T-helper 22 cell (primary cell): ENCODE data around the gene TBC1D20.
"Not testable (repeated sequence)": the region's sequence is repeated elsewhere in the genome, so short reads cannot be mapped to it uniquely, and the experiment has no call there.

Experiments
- DNase-seq: peaks from one replicate; pipeline ENCODE4 v3.0.0-alpha.2; 2020; ENCODE audit warnings: low read depth

The TBC1D20 gene

DNA sequence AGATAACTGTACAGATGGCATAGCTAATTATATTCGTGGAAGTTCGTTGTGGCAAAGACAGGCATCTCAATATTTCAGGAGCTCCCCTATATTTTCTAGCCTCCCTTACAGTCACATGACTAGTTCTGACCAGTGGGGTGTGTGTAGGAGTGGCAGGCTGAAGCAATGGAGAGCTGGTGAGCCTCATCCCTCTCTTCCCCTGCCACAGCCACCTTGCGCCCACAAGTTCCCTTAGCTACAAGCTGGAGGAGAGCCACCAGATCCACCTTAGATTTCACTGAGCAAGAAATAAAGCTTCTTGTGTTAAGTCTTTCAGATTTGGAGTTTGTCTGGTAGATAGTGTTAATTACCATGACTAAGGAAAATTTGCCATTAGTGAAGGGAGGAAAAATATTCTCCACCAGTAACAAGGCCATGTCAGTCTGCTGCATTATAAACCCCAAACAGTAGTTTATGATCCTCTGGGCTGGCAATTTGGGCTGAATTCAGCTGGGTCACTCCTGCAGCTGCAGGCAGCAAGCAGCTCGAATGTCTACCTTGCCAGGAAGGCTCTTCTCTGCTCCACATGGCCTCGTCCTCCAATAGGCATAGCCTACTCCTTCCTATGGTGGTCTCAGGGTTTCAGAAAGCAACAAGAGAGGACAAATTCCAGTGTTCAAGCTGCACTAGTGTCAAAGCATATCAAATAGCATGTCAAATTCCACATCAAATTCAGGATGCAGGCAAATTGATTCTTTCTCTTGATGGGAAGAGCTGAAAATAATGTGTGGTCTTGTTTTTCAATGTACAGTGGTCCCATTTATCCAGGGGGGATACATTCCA, 61.7 kb downstream of the TBC1D20 start:
- DNase-seq: no peak

DNA sequence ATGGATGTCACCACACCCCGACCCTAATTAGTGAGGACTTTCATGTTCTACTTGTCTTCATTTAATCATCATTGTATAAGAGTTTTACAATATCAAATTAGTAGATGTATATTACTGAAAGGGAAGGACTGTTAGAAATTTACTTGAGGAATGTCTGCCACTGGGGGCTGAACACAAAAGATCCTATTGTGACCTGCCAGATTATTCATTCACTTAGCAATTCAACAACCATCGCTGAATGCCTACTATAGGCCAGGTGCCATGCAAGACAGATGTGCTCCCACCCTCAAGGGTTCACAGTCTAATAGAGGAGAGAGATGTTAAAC, 62.2 kb downstream of the TBC1D20 start:
- DNase-seq: no peak

DNA sequence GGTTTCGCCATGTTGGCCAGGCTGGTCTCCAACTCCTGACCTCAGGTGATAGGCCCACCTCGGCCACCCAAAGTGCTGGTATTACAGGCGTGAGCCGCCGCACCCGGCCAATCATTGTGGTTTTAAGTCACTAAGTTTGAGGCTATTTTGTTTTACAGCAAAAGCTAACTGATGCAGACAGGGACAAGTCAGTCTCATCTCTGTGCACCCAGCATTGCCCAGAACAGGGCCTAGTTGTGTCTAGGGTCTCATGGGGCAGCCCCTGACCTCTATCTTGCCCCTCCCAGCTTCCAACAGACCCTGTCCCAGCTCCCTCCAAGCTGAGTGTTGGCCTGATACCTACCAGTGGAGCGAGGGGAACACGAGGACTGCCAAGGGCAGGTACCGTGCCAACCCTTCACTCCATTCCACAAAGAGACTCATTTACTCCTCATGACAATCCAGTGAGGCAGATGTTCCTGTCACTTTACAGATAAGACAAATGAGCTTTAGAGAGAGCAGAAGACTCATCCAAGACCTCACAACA, 63.1 kb downstream of the TBC1D20 start:
- no peak for DNase-seq

DNA sequence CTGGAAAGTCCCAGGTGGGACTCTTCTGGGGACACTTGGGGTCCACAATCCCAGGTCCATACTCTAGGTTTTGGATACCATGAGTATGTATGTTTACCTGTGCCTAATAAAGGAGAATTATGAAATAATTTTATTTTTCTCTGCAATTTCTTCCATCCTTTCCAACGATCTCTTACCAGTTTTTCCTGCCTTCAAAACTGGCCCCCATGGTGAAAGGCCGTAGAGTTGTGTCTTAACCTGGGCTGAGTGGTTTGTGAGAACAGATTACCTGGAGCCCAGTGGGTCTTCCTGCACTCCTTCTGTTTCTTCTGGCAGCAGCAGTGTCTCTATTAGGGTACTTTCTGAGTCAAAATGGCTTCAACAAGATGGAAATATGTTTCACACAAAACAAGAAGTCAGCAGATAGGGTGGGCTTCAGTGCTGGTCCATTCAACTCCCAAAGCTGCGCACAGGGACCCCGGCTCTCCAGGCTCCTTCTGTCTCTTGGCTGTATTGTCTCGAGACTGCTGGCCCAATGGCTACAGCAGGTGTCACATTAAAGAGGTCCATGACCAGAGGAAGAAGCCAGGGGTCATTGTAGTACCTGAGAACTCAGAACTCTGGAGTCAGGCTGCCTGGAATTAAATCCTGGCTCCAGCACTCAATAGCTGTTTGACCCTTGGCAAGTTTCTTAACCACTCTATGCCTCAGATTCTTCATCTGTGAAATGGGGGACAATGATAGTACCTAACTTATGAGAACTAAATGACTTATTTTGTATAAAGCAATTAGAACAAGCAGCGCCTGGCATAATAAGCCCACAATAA, 64.7 kb downstream of the TBC1D20 start:
- DNase-seq: no peak

DNA sequence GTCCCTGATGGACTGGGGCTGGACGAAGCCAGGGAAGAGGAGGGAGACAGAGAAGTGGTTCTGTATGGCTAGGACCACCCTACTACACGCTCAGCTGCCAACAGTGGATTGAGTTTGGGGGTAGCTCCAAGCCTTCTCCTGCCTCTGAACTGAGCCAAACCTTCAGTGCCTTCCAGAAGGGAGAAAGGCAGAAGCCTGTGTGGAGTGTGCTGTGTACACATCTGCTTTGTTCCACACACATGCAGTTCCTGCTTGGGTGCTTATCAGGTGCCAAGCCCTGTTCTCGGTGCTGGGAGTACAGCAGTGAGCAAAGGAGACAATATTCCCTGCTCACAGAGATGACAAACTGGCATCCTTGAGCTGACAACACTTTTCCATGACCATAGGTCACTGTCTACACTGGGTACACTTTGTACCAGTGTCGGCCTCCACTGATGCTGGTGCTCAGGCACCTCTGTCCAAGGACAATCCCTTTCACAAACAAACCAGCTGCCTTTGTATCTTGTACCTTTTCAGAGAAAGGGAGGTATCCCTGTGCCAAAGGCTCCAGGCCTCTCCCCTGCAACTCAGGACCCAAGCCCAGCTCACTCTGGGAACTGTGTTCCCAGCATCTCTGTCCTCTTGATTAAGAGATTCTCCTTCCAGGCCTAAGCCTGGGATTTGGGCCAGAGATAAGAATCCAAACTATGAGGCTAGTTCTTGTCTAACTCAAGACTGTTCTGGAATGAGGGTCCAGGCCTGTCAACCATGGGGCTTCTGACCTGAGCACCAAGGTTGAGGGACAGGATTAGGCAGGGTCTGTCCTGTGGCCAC, 65.5 kb downstream of the TBC1D20 start:
- no peak for DNase-seq

DNA sequence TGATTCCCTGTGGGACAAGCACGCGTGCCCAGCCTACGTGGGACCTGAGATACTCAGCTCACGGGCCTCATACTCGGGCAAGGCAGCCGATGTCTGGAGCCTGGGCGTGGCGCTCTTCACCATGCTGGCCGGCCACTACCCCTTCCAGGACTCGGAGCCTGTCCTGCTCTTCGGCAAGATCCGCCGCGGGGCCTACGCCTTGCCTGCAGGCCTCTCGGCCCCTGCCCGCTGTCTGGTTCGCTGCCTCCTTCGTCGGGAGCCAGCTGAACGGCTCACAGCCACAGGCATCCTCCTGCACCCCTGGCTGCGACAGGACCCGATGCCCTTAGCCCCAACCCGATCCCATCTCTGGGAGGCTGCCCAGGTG, 66.1 kb downstream of the TBC1D20 start:
- no peak for DNase-seq

DNA sequence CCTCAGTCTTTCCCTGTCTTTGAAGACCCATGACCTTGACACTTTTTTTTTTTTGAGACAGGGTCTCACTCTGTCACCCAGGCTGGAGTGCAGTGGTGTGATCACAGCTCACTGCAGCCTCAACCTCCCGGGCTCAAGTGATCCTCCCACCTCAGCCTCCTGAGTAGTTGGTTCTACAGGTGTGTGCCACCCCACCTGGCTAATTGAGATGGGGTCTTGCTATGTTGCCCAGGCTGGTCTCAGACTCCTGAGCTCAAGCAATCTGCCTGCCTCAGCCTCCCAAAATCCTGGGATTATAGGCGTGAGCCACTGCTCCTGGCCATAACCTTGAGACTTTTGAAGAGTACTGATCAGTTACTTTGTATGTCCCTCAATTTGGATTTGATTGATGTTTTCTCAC, 69.0 kb downstream of the TBC1D20 start:
- DNase-seq: not testable (repeated sequence)

DNA sequence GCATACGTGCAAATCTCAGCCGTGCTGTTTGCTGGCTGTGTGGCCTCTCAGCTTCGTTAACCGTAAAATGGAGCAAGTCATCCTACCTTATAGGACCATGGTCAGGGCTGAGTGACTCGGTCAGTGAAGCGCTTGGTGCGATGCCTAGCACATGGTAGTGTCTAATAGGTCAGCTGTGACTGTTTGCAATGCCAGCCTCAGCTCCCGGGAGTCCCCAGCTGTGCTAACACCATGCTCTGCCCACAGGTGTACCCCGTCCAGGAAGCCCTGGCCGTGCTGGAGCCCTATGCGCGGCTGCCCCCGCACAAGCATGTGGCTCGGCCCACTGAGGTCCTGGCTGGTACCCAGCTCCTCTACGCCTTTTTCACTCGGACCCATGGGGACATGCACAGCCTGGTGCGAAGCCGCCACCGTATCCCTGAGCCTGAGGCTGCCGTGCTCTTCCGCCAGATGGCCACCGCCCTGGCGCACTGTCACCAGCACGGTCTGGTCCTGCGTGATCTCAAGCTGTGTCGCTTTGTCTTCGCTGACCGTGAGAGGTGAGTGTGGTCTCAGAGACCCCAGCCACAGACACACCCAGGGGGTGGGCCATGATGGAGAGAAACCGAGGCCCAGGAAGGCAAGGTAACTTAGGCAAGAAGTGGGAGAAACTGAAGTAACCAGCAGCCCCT, 71.2 kb downstream of the TBC1D20 start:
- no peak for DNase-seq

DNA sequence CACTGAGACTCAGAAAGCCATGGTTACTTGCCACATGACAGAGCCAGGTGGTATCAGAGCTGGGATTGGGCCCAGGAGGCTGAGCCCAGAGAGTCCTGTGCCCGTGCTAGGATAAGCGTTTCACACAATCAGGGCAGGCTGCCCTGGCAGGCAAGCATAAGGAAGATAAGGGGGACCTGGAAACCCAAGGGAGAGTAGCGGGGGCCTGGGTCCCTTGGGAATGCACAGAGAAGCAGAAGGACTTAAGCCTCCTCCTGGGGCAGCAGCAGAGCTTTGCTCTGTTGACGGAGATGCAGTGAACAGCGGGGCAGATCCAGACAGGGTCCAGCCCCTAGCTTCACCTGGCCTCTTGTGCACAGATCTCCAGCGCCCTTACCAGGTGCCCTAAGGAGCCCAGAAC, 73.1 kb downstream of the TBC1D20 start:
- DNase-seq: no peak

DNA sequence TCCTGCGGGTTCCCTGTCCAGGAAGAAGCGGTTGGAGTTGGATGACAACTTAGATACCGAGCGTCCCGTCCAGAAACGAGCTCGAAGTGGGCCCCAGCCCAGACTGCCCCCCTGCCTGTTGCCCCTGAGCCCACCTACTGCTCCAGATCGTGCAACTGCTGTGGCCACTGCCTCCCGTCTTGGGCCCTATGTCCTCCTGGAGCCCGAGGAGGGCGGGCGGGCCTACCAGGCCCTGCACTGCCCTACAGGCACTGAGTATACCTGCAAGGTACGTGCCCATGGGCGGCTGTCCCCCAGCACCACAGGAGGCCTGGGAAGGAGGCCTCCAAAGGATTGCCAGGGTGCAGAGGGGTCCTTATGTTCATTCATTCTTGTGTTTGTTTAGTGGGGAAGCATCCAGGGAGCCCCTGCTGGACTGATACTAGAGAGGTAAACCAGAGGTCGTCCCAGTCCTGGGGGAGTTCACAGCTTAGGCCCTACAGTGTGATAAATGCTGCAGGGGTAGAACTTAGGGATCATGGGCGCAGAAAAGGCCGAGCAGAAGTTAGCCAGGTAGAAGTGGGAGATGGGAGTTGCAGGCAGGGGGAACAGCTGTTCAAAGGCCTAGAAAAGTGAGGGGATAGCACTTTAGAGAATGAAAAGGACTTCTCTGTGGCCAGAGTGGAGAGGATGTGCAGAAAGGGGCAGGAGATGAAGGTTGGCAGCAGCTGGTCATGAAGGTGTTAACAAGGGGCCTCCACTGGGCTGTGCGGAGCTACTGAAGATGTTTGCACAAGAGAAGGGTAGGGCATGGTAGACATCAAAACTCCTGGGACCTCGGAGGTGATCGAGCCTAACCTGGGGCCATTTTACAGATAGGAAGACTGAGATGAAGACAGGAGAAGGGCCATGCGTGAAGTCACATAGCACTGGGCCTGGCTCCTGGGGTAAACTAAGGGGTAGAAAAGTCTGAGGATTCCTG, 74.0 kb downstream of the TBC1D20 start:
- no peak for DNase-seq

DNA sequence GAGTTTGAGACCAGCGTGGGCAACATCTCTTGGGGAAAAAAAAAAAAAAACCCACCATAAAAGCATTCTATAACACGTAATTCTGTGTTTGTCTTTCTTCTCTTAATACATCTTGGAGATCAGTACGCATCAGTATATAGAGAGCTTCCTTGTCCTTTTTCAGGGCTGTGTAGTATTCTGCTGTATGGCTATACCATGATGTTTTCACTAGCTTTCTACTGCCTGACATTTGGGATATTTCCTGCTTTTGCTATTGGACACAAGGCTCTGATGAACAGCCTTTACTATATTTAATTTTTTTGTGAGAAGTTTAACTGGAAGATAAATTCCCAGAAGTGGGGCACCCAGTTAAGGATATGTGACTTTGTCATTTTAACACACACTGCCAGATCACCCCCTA, 74.8 kb downstream of the TBC1D20 start:
- no peak for DNase-seq

DNA sequence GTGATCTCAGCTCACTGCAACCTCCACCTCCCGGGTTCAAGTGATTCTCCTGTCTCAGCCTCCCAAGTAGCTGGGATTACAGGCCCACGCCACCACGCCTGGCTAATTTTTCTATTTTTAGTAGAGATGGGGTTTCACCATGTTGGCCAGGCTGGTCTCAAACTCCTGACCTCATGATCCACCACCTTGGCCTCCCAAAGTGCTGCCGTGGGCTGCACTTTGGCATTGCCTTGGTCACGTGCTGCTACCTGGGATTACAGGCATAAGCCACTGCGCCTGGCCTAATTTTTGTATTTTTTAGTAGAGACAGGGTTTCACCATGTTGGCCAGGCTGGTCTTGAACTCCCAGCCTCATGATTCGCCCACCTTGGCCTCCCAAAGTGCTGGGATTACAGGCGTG, 75.7 kb downstream of the TBC1D20 start:
- DNase-seq: not testable (repeated sequence)
